Neural cell (in vitro differentiated cells): Measurements from ENCODE around the gene PHF21A. TPM values are rescaled to one million over a fixed set of nuclear protein-coding genes. Genes with fewer than 3 reads are reported as not detected.

ENCODE experiments used
- H2AFZ ChIP-seq: fragments of 200-600, 300-800 bp; sonication (generic), shearing (Covaris generic); 2 replicates; pipeline ENCODE4 v1.6.0; 2014; ENCODE audit warnings: low read depth, mild to moderate bottlenecking, antibody characterized with exemption, low read length, moderate library complexity
- H3F3A ChIP-seq: fragments of 200-600 bp; shearing (Covaris generic); 2 replicates; pipeline ENCODE4 v1.6.1; 2016; ENCODE audit warnings: mild to moderate bottlenecking, moderate library complexity, mixed read lengths, antibody characterized with exemption, low read length; ENCODE audit not compliant: insufficient read depth, poor library complexity, severe bottlenecking
- H3K27ac ChIP-seq: fragments of 200-600, 300-800 bp; sonication (generic), shearing (Covaris generic); 2 replicates; pipeline ENCODE4 v1.5.1; 2014; ENCODE audit warnings: mild to moderate bottlenecking, low read length, moderate library complexity
- H3K27me3 ChIP-seq: fragments of 300-800, 200-600 bp; sonication (generic), shearing (Covaris generic); 2 replicates; pipeline ENCODE4 v1.6.0; 2014; ENCODE audit warnings: mild to moderate bottlenecking, low read depth, low read length, moderate library complexity; ENCODE audit not compliant: insufficient read depth
- H3K36me3 ChIP-seq: fragments of 300-800, 200-600 bp; sonication (generic), shearing (Covaris generic); 2 replicates; pipeline ENCODE4 v1.5.1; 2014; ENCODE audit warnings: mild to moderate bottlenecking, antibody characterized with exemption, low read length, moderate library complexity; ENCODE audit not compliant: insufficient read depth
- H3K4me2 ChIP-seq: fragments of 300-800, 200-600 bp; sonication (generic), shearing (Covaris generic); 2 replicates; pipeline ENCODE4 v1.6.0; 2014; ENCODE audit warnings: mild to moderate bottlenecking, low read length
- H3K4me3 ChIP-seq: fragments of 300-800, 200-600 bp; sonication (generic), shearing (Covaris generic); 2 replicates; pipeline ENCODE4 v1.5.1; 2014; ENCODE audit warnings: mild to moderate bottlenecking, low read length, moderate library complexity
- H3K79me2 ChIP-seq: fragments of 200-600 bp; shearing (Covaris generic); replicated peaks from 2 replicates; pipeline ENCODE4 v1.6.0; 2014; ENCODE audit warnings: mild to moderate bottlenecking, low read length, moderate library complexity; ENCODE audit not compliant: insufficient read depth
- H3K9ac ChIP-seq: fragments of 300-800, 200-600 bp; sonication (generic), shearing (Covaris generic); 2 replicates; pipeline ENCODE4 v1.6.1; 2016; ENCODE audit warnings: mild to moderate bottlenecking, low read length, mixed read lengths
- H3K9me2 ChIP-seq: fragments of 200-600 bp; shearing (Covaris generic); 2 replicates; pipeline ENCODE4 v1.6.1; 2016; ENCODE audit warnings: mild to moderate bottlenecking, low read length, mixed read lengths; ENCODE audit not compliant: insufficient read depth
- H3K9me3 ChIP-seq: fragments of 200-600, 300-800 bp; sonication (generic), shearing (Covaris generic); 2 replicates; pipeline ENCODE4 v1.6.1; 2016; ENCODE audit warnings: mild to moderate bottlenecking, mixed run types, low read length, moderate library complexity, mixed read lengths
- H4K20me1 ChIP-seq: fragments of 200-600 bp; shearing (Covaris generic); 2 replicates; pipeline ENCODE4 v1.6.1; 2016; ENCODE audit warnings: mild to moderate bottlenecking, mixed run types; ENCODE audit not compliant: insufficient read depth
- CTCF ChIP-seq: fragments of 450-650 bp; IDR thresholded peaks from 2 replicates; pipeline ENCODE4 v1.5.1; 2014; ENCODE audit warnings: antibody characterized with exemption, mild to moderate bottlenecking, moderate library complexity; ENCODE audit not compliant: poor library complexity, severe bottlenecking
- EP300 ChIP-seq: fragments of 450-650 bp; conservative IDR thresholded peaks from 2 replicates; pipeline ENCODE4 v1.6.1; 2014; ENCODE audit warnings: antibody characterized with exemption, mild to moderate bottlenecking, moderate library complexity; ENCODE audit not compliant: poor library complexity, severe bottlenecking
- EZH2 ChIP-seq: fragments of 200-600, 300-800 bp; shearing (Covaris generic), sonication (generic); IDR thresholded peaks from 2 replicates; pipeline ENCODE4 v1.6.1; 2014; ENCODE audit warnings: antibody characterized with exemption, low read length, borderline replicate concordance, mild to moderate bottlenecking; ENCODE audit not compliant: insufficient read depth, poor library complexity, severe bottlenecking
- MXI1 ChIP-seq: fragments of 450-650 bp; conservative IDR thresholded peaks from 2 replicates; pipeline ENCODE4 v1.6.1; 2014; ENCODE audit warnings: antibody characterized with exemption, mild to moderate bottlenecking; ENCODE audit not compliant: poor library complexity, severe bottlenecking
- POLR2AphosphoS5 ChIP-seq: IDR thresholded peaks from 2 replicates; pipeline ENCODE4 v1.6.1; 2012
- RAD21 ChIP-seq: fragments of 450-650 bp; conservative IDR thresholded peaks from 2 replicates; pipeline ENCODE4 v1.6.1; 2014; ENCODE audit warnings: antibody characterized with exemption, mild to moderate bottlenecking, moderate library complexity
- REST ChIP-seq: IDR thresholded peaks from 2 replicates; pipeline ENCODE4 v1.6.1; 2012; ENCODE audit warnings: borderline replicate concordance
- SMC3 ChIP-seq: fragments of 450-650 bp; conservative IDR thresholded peaks from 2 replicates; pipeline ENCODE4 v1.6.1; 2014; ENCODE audit warnings: antibody characterized with exemption, mild to moderate bottlenecking, moderate library complexity; ENCODE audit not compliant: poor library complexity
- TAF1 ChIP-seq: IDR thresholded peaks from 2 replicates; pipeline ENCODE4 v1.6.1; 2012; ENCODE audit warnings: low read depth
- polyA plus RNA-seq: library from polyadenylated mRNA; depleted of rRNA; stranded (reverse); fragments of >200 nt; gene quantifications from 2 replicates; pipeline ENCODE4 v1.2.3, GENCODE V29; 2014

The PHF21A gene
- polyA plus RNA-seq, 1 donor from 2014 or later, result 31.7 TPM

GRCh38 chr11:45933131-45933831 is 188.0 kb downstream of the PHF21A start:
- Histone ChIP-seq H3K79me2 (no peaks in the 10 kb centered on the region), H3K27me3 (no peaks in the 10 kb centered on the region), H3K9me3 (no peaks in the 10 kb centered on the region), H2AFZ (no peak overlapping the region), H4K20me1 (no peaks in the 10 kb centered on the region), H3K9ac (no peak overlapping the region), H3K36me3 (peaks cover 11% of the 10 kb centered on the region), H3K9me2 (no peaks in the 10 kb centered on the region), H3K4me3 (no peak overlapping the region), H3K4me2 (no peak overlapping the region), H3K27ac (no peak overlapping the region), H3F3A (no peaks in the 10 kb centered on the region)
- TF ChIP-seq RAD21 (no peak), EP300 (no peak), TAF1 (no peak), EZH2 (no peak), MXI1 (no peak), CTCF (no peak), POLR2AphosphoS5 (no peak), SMC3 (no peak)

GRCh38 chr11:45932217-45932616 is 189.0 kb downstream of the PHF21A start:
- H3K4me3 ChIP-seq, result no peak overlapping the region

More at GRCh38 chr11:45932217-45932616, 189.0 kb downstream of the PHF21A start:
- Histone ChIP-seq H3K27ac (no peak overlapping the region), H3F3A (no peaks in the 10 kb centered on the region), H2AFZ (no peak overlapping the region), H3K9ac (no peak overlapping the region), H3K4me2 (no peak overlapping the region), H4K20me1 (no peaks in the 10 kb centered on the region), H3K79me2 (no peaks in the 10 kb centered on the region), H3K9me2 (no peaks in the 10 kb centered on the region), H3K9me3 (no peaks in the 10 kb centered on the region), H3K27me3 (no peaks in the 10 kb centered on the region), H3K36me3 (peaks cover 11% of the 10 kb centered on the region)
- no peak for TF ChIP-seq TAF1
- no peak for TF ChIP-seq EZH2
- TF ChIP-seq POLR2AphosphoS5, result no peak
- TF ChIP-seq RAD21, result no peak
- no peak for TF ChIP-seq CTCF
- TF ChIP-seq REST, result no peak
- TF ChIP-seq EP300, result no peak
- TF ChIP-seq MXI1, result no peak
- TF ChIP-seq SMC3, result no peak
